Measurements from ENCODE around the gene CCDC97.

DNA sequence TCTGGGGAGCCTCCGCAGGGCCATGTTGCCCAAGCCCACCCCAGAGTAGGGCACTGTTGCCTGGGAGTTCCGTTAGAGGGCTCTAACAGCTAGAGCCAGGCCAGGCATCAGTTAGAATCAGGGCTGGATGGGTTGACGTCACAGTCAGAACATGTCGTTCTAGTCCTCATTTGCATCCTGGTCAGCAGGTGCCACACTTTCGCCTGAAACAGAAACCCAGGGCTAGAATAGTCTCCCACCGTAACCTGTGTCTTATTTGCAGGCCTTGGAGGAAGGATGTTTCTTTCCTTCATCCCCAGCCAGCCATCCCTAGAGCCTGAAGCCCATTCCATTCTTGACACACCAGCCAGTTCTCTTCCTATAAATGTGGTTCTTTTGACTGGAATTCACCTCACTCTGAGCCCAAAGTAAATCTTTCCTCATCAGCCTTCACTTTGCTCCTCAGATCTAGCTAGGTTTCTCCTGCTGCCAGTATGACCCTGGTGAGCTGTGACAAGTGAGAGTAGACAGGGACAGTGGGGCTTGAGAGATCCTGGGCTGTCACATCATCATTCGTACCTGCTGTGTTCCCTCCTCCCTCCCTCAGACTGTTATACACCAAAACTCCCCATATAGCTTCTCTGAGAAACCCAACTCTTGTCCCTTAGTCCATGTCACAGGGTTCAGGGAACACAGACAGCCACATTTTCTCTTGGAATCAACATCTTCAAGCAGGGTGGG is 12.2 kb upstream of the CCDC97 start:
- TF ChIP-seq, protein P1, sequence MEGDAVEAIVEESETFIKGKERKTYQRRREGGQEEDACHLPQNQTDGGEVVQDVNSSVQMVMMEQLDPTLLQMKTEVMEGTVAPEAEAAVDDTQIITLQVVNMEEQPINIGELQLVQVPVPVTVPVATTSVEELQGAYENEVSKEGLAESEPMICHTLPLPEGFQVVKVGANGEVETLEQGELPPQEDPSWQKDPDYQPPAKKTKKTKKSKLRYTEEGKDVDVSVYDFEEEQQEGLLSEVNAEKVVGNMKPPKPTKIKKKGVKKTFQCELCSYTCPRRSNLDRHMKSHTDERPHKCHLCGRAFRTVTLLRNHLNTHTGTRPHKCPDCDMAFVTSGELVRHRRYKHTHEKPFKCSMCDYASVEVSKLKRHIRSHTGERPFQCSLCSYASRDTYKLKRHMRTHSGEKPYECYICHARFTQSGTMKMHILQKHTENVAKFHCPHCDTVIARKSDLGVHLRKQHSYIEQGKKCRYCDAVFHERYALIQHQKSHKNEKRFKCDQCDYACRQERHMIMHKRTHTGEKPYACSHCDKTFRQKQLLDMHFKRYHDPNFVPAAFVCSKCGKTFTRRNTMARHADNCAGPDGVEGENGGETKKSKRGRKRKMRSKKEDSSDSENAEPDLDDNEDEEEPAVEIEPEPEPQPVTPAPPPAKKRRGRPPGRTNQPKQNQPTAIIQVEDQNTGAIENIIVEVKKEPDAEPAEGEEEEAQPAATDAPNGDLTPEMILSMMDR (conservative IDR thresholded peaks at IDR 0.05 in 1 of 2, IDR thresholded peaks at IDR 0.05 in 1 of 2; ENCODE audit: extremely low read depth in 1 of 2, insufficient read depth in 1 of 2, low read depth in 1 of 2, low read length in 2 of 2): no peak
- TF ChIP-seq EZH2 (IDR thresholded peaks at IDR 0.05; ENCODE audit: borderline replicate concordance, low read length): no peak
